ENCODE data around the gene SLC6A19. TPM values are rescaled to one million over a fixed set of nuclear protein-coding genes. Genes with fewer than 3 reads are reported as not detected.

SLC6A19 gene
- total RNA-seq, 1 experiment from 2014 or later = not detected

DNA sequence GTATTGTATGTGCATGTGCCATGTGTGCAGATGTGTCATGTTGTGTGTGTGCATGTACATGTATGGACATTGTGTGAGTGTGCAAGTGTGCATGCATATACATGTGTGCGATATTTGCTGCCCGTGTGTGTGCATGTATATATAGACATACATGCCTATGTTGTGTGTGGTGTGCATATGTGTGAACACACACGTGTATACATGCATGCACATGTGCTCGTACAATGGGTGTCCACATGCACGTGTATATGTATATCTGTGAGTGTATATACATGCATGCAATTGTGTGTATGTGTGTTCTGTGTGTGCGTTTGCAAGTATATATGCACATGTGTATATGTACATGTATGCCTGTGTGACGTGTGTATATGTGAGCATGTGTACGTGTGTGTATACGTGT is 20.8 kb downstream of the SLC6A19 start:
- no peak overlapping the region for H3K27ac ChIP-seq (ENCODE audit: low read depth, low read length, poor library complexity, severe bottlenecking)
- no peaks in the 10 kb centered on the region for H3K36me3 ChIP-seq (ENCODE audit: insufficient read depth, low read length, poor library complexity, severe bottlenecking)
- peaks cover 5% of the 10 kb centered on the region for H3K27me3 ChIP-seq (replicated peaks; ENCODE audit: insufficient read depth, low read depth, low read length, poor library complexity)
- intact Hi-C loops (cut with micrococcal nuclease; ENCODE audit: unreplicated experiment) = no loop called here
- no peak for DNase-seq (ENCODE audit: low spot score)
- CTCF ChIA-PET = no interaction called here
- POLR2A ChIA-PET (ENCODE audit: low non-redundant PET) = no interaction called here
- H3K9me3 ChIP-seq (ENCODE audit: low read depth, low read length, poor library complexity, severe bottlenecking) = no peaks in the 10 kb centered on the region
- no peak overlapping the region for H3K4me3 ChIP-seq (ENCODE audit: low read depth, low read length, poor library complexity, severe bottlenecking)
- TF ChIP-seq, protein P1, sequence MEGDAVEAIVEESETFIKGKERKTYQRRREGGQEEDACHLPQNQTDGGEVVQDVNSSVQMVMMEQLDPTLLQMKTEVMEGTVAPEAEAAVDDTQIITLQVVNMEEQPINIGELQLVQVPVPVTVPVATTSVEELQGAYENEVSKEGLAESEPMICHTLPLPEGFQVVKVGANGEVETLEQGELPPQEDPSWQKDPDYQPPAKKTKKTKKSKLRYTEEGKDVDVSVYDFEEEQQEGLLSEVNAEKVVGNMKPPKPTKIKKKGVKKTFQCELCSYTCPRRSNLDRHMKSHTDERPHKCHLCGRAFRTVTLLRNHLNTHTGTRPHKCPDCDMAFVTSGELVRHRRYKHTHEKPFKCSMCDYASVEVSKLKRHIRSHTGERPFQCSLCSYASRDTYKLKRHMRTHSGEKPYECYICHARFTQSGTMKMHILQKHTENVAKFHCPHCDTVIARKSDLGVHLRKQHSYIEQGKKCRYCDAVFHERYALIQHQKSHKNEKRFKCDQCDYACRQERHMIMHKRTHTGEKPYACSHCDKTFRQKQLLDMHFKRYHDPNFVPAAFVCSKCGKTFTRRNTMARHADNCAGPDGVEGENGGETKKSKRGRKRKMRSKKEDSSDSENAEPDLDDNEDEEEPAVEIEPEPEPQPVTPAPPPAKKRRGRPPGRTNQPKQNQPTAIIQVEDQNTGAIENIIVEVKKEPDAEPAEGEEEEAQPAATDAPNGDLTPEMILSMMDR (conservative IDR thresholded peaks at IDR 0.05; ENCODE audit: low read depth, low read length) = no peak
- no peak for TF ChIP-seq EZH2 (IDR thresholded peaks at IDR 0.05; ENCODE audit: borderline replicate concordance, low read depth, low read length, poor library complexity, severe bottlenecking)
- no TSS peak for BruUV-seq (replicated peaks)
- no peaks in the 10 kb centered on the region for H3K4me1 ChIP-seq (ENCODE audit: insufficient read depth, low read length, poor library complexity, severe bottlenecking)

GRCh38 chr5:1222621-1223277 is 21.4 kb downstream of the SLC6A19 start:
- no peak overlapping the region for H3K27ac ChIP-seq (ENCODE audit: low read depth, low read length, poor library complexity, severe bottlenecking)
- no peak overlapping the region for H3K4me3 ChIP-seq (ENCODE audit: low read depth, low read length, poor library complexity, severe bottlenecking)
- intact Hi-C loops (cut with micrococcal nuclease; ENCODE audit: unreplicated experiment) = no loop called here
- TF ChIP-seq, protein P1 (conservative IDR thresholded peaks at IDR 0.05; ENCODE audit: low read depth, low read length) = no peak
- TF ChIP-seq EZH2 (IDR thresholded peaks at IDR 0.05; ENCODE audit: borderline replicate concordance, low read depth, low read length, poor library complexity, severe bottlenecking) = no peak
- ChIA-PET POLR2A (ENCODE audit: low non-redundant PET) (no interaction called here), CTCF (no interaction called here)
- no peaks in the 10 kb centered on the region for H3K36me3 ChIP-seq (ENCODE audit: insufficient read depth, low read length, poor library complexity, severe bottlenecking)
- DNase-seq (ENCODE audit: low spot score) = no peak
- no TSS peak for BruUV-seq (replicated peaks)
- H3K9me3 ChIP-seq (ENCODE audit: low read depth, low read length, poor library complexity, severe bottlenecking) = no peaks in the 10 kb centered on the region
- H3K4me1 ChIP-seq (ENCODE audit: insufficient read depth, low read length, poor library complexity, severe bottlenecking) = no peaks in the 10 kb centered on the region
- peaks cover 11% of the 10 kb centered on the region for H3K27me3 ChIP-seq (replicated peaks; ENCODE audit: insufficient read depth, low read depth, low read length, poor library complexity)

GRCh38 chr5:1223278-1223670 is 21.9 kb downstream of the SLC6A19 start:
- DNase-seq (ENCODE audit: low spot score) = no peak
- H3K27me3 ChIP-seq (replicated peaks; ENCODE audit: insufficient read depth, low read depth, low read length, poor library complexity) = peaks cover 16% of the 10 kb centered on the region
- BruUV-seq (replicated peaks) = no TSS peak
- intact Hi-C loops (cut with micrococcal nuclease; ENCODE audit: unreplicated experiment) = no loop called here
- CTCF ChIA-PET = no interaction called here
- H3K27ac ChIP-seq (ENCODE audit: low read depth, low read length, poor library complexity, severe bottlenecking) = no peak overlapping the region
- H3K4me3 ChIP-seq (ENCODE audit: low read depth, low read length, poor library complexity, severe bottlenecking) = no peak overlapping the region
- TF ChIP-seq EZH2 (IDR thresholded peaks at IDR 0.05; ENCODE audit: borderline replicate concordance, low read depth, low read length, poor library complexity, severe bottlenecking) = no peak
- TF ChIP-seq, protein P1 (conservative IDR thresholded peaks at IDR 0.05; ENCODE audit: low read depth, low read length) = no peak
- no peaks in the 10 kb centered on the region for H3K4me1 ChIP-seq (ENCODE audit: insufficient read depth, low read length, poor library complexity, severe bottlenecking)
- H3K9me3 ChIP-seq (ENCODE audit: low read depth, low read length, poor library complexity, severe bottlenecking) = no peaks in the 10 kb centered on the region
- no peaks in the 10 kb centered on the region for H3K36me3 ChIP-seq (ENCODE audit: insufficient read depth, low read length, poor library complexity, severe bottlenecking)
- POLR2A ChIA-PET (ENCODE audit: low non-redundant PET) = no interaction called here

Measured in A673 (cell line).